Nephron (organoid): ENCODE results near the gene BTBD17.

ENCODE experiments used
- H3K27ac Mint-ChIP-seq, 3 experiments: 2 replicates each; pipeline ENCODE4 v1.8.0; 2020; ENCODE audit warnings: mixed read lengths in 3 of 3, mild to moderate bottlenecking in 2 of 3, moderate library complexity in 1 of 3
- H3K27me3 Mint-ChIP-seq: 2 replicates; pipeline ENCODE4 v1.8.0; 2021; ENCODE audit warnings: low read depth, mild to moderate bottlenecking, moderate library complexity, mixed read lengths
- H3K36me3 Mint-ChIP-seq: 2 replicates; pipeline ENCODE4 v1.8.0; 2020; ENCODE audit warnings: low read depth, mixed read lengths
- H3K4me1 Mint-ChIP-seq: 2 replicates; pipeline ENCODE4 v1.8.0; 2020; ENCODE audit warnings: mixed read lengths
- H3K4me3 Mint-ChIP-seq, 3 experiments: 2 replicates each; pipeline ENCODE4 v1.8.0; 2020; ENCODE audit warnings: mild to moderate bottlenecking in 3 of 3, mixed read lengths in 3 of 3, moderate library complexity in 2 of 3
- H3K9me3 Mint-ChIP-seq: 2 replicates; pipeline ENCODE4 v1.8.0; 2020; ENCODE audit warnings: mixed read lengths
- CTCF ChIP-seq, 3 experiments: fragments of 200-600 bp; sonication (generic); IDR thresholded peaks; one replicate each; pipeline ENCODE4 v1.5.0; 2021; ENCODE audit warnings: antibody characterized with exemption in 3 of 3; ENCODE audit not compliant: unreplicated experiment in 3 of 3

The BTBD17 gene

DNA sequence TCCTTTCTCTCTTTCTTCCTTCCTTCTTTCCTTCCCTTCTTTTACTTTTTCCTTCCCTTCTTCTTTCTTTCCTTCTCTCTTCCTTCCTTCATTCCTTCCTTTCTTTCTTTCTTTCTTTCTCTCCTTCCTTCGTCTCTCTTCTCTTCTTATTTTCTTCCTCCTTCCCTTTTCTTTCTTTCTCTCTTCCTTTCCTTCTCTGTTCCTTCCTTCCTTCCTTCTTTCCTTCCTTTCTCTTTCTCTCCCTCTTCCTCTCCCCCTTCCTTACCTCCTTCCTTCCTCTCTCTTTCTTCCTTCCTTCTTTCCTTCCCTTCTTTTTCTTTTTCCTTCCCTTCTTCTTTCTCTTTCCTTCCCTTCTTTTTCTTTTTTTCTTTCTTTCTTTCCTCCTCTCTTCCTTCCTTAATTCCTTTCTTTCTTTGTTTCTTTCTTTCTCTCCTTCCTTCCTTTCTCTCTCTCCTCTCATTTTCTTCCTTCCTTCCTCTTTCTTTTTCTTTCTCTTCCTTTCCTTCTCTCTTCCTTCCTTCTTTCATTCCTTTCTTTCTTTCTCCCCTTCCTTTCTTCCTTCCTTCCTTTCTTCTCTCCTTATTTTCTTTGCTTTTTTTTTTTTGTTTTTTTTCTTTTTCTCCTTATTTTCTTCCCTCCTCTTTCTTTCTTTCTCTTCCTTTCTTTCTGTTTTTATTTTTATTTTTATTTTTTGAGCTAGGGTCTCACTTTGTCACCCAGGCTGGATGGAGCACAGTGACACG is 28.4 kb upstream of the BTBD17 start:
- peaks cover 5% of the 10 kb centered on the region for H3K27me3 Mint-ChIP-seq
- no peak for TF ChIP-seq CTCF (IDR thresholded peaks at IDR 0.05; ENCODE audit: unreplicated experiment in 3 of 3)
- H3K27ac Mint-ChIP-seq = no peak overlapping the region
- H3K9me3 Mint-ChIP-seq = peaks cover 2% of the 10 kb centered on the region
- peaks cover 39% of the 10 kb centered on the region for H3K4me1 Mint-ChIP-seq
- no peaks in the 10 kb centered on the region for H3K36me3 Mint-ChIP-seq
- H3K4me3 Mint-ChIP-seq = no peak overlapping the region

DNA sequence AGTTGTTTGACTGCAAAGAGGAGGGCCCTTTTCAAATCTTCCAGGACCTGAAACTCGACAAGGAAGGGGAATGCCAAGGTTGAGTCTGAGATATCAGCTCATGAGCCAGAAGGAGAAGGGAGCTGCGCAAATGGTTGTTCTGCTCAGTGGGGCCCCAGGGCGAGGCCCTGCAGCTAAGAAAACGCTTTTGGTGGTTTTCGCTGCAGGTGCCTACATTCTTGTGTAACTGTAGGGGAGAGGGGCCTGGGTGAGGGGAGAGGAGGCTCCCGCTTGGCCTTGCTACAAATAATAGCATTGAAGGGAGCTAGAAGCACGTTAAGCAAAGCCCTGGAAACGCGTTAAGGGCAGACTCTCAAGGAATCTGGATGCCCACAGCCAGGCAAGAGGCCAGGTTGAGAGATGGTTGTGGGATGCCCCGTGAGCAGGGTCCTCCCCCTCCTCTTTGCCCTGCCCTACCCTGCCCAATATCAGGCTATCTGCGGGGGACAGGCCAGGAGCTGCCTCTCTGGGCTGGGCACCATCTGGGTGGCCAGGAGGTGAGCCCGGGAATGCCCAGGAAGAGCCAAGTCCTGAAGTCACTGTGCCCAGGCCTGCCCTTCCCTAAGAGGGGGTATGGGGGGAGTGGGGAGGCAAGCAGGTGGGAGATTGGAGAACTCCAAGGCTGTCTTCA is 27.6 kb upstream of the BTBD17 start:
- H3K4me3 Mint-ChIP-seq = no peak overlapping the region
- H3K36me3 Mint-ChIP-seq = no peaks in the 10 kb centered on the region
- H3K27me3 Mint-ChIP-seq = peaks cover 5% of the 10 kb centered on the region
- peaks cover 32% of the 10 kb centered on the region for H3K4me1 Mint-ChIP-seq
- H3K9me3 Mint-ChIP-seq = peaks cover 2% of the 10 kb centered on the region
- no peak for TF ChIP-seq CTCF (IDR thresholded peaks at IDR 0.05; ENCODE audit: unreplicated experiment in 3 of 3)
- no peak overlapping the region for H3K27ac Mint-ChIP-seq

DNA sequence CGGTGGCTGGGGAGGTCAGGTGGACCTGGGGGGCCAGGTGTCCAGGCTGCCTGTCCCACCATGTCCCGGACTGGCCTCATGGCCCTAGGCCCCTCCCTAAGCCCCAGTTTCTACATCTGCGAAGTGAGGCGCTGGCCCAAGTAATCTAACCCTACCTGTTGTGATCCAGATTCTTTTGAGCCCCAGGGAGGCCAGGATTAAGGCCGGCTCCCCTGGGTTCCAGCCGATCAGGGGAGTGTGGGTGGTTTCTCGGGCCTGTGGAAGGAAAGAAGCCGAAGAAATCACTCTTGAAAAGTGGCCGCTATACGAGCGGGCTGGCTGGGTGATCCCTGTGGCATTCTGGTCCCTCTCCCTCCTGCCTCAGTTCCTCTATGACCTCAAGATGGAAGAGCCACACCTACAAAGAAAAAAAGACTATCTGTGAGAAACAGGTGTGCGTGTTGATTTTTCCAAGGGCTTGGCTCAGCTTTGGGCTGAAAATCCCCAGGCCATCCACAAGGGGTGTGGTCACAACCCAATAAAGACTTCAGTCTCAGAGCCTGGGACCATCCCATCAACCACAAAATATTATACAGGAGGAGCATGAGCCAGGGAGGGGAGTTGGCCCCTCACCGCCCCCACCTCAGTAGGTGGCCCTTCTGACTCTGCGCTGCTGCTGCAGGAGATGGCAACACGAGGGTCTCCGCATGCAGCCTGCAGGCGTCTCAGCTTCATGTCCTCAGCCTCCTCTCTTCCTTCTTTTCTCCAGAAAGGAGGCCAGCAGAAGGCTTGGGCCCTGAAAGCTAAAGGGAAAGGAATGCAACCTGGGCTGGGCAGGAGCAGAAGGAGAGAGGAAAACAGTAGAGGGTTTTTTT is 25.9 kb upstream of the BTBD17 start:
- Mint-ChIP-seq H3K27ac (no peak overlapping the region), H3K9me3 (no peaks in the 10 kb centered on the region), H3K4me3 (no peak overlapping the region), H3K27me3 (peaks cover 5% of the 10 kb centered on the region), H3K4me1 (peaks cover 17% of the 10 kb centered on the region), H3K36me3 (no peaks in the 10 kb centered on the region)
- peak in 1 of 3 experiments; percentile 17 for TF ChIP-seq CTCF (IDR thresholded peaks at IDR 0.05; ENCODE audit: unreplicated experiment in 3 of 3)

DNA sequence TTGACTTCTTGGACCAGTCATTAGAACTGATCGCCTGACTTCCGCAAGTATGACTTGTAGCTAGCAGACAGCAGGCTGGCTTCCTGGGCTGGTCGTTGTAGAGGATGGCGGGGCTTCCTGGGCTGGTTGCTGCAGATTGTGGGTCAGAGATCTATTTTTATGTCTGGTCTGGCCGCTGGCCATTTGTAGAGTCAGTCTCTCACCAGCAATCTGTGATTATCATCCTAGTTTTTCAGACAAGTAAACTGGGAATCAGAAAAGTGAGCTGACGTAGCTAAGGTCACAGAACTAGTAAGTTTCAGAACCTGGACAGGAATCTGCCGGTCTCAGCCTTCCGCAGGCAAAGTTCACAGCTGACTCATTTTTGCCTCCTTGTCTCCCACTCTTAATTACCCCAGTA is 24.7 kb upstream of the BTBD17 start:
- Mint-ChIP-seq H3K9me3 (no peaks in the 10 kb centered on the region), H3K4me3 (no peak overlapping the region), H3K27ac (peak overlapping the region in 1 of 3 experiments; percentile 24), H3K36me3 (no peaks in the 10 kb centered on the region), H3K4me1 (peaks cover 14% of the 10 kb centered on the region), H3K27me3 (peaks cover 5% of the 10 kb centered on the region)
- no peak for TF ChIP-seq CTCF (IDR thresholded peaks at IDR 0.05; ENCODE audit: unreplicated experiment in 3 of 3)

DNA sequence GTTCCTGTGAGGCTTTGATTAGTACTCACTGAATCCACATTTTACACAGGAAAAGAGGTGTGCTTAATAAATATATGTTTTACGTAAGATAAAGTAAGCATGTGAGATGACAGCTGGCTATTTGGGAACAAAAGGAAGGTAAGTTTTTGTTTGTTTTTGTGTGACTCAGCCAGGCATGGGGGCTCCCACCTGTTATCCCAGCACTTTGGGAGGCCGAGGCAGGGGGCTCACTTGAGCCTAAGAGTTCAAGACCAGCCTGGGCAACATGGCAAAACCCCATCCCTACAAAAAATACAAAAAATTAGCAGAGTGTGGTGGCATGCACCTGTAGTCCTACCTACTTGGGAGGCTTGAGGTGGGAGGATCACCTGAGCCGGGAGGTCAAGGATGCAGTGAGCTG is 23.5 kb upstream of the BTBD17 start:
- peaks cover 18% of the 10 kb centered on the region for H3K4me1 Mint-ChIP-seq
- H3K9me3 Mint-ChIP-seq = no peaks in the 10 kb centered on the region
- peaks cover 5% of the 10 kb centered on the region for H3K27me3 Mint-ChIP-seq
- TF ChIP-seq CTCF (IDR thresholded peaks at IDR 0.05; ENCODE audit: unreplicated experiment in 3 of 3) = no peak
- no peak overlapping the region for H3K27ac Mint-ChIP-seq
- H3K4me3 Mint-ChIP-seq = no peak overlapping the region
- no peaks in the 10 kb centered on the region for H3K36me3 Mint-ChIP-seq
